PC-9 (cell line): ENCODE results near the gene IQCH.

Source experiments
- CTCF ChIP-seq: fragments of 200-600 bp; sonication (generic); conservative IDR thresholded peaks from 2 replicates; pipeline ENCODE4 v1.6.1; 2017; ENCODE audit warnings: mixed run types, antibody characterized with exemption, mild to moderate bottlenecking, moderate library complexity
- EZH2 ChIP-seq: fragments of 200-600 bp; sonication (generic); IDR thresholded peaks from 2 replicates; pipeline ENCODE4 v1.8.0; 2017; ENCODE audit warnings: antibody characterized with exemption, low read depth

- TF ChIP-seq CTCF = no peak
- TF ChIP-seq EZH2 = no peak
Observed at GRCh38 chr15:67510597-67511190, 256.1 kb downstream of the IQCH start.
